SH-SY5Y (cell line): ENCODE results near the gene N4BP3.

Experiments used
- GATA2 ChIP-seq: IDR thresholded peaks from 2 replicates; pipeline ENCODE4 v1.6.1; 2011; ENCODE audit warnings: mild to moderate bottlenecking, low read depth, low read length
- GATA3 ChIP-seq: IDR thresholded peaks from 2 replicates; pipeline ENCODE4 v1.6.1; 2011; ENCODE audit warnings: low read depth, mild to moderate bottlenecking, low read length, moderate library complexity

DNA sequence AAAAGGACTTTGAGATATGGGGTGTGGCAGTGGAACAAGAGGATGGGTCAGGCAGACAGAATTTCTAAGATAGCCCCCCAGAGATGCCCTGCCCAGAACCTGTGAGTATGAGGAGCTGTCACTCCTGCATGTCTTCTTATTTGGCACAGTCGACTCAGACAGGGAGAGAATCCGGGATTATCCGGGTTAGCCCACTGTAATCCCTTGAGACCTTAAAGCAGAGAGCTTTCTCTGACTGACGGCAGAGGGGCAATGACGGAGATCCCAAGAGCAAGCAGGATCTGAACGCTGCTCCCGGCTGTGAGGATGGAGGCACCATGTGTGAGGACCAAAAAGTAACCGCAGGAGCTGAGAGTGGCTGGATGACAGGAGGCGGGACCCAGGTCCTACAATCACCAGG is 49.1 kb downstream of the N4BP3 start:
- TF ChIP-seq GATA3 (no peak), GATA2 (no peak)
